Stimulated activated CD8-positive, alpha-beta memory T cell treated with anti-CD3 and anti-CD28 coated beads, Interleukin-12 subunit alpha, Interleukin-12 subunit beta, amount 100 ng/mL, for 4 hours (primary cell): Measurements from ENCODE around the gene MUC5AC.
"Not testable (repeated sequence)": the region's sequence is repeated elsewhere in the genome, so short reads cannot be mapped to it uniquely, and the experiment has no call there.

Experiments
- DNase-seq: peaks from one replicate; pipeline ENCODE4 v3.0.0-alpha.2; 2020; ENCODE audit warnings: low read depth

MUC5AC gene

DNA sequence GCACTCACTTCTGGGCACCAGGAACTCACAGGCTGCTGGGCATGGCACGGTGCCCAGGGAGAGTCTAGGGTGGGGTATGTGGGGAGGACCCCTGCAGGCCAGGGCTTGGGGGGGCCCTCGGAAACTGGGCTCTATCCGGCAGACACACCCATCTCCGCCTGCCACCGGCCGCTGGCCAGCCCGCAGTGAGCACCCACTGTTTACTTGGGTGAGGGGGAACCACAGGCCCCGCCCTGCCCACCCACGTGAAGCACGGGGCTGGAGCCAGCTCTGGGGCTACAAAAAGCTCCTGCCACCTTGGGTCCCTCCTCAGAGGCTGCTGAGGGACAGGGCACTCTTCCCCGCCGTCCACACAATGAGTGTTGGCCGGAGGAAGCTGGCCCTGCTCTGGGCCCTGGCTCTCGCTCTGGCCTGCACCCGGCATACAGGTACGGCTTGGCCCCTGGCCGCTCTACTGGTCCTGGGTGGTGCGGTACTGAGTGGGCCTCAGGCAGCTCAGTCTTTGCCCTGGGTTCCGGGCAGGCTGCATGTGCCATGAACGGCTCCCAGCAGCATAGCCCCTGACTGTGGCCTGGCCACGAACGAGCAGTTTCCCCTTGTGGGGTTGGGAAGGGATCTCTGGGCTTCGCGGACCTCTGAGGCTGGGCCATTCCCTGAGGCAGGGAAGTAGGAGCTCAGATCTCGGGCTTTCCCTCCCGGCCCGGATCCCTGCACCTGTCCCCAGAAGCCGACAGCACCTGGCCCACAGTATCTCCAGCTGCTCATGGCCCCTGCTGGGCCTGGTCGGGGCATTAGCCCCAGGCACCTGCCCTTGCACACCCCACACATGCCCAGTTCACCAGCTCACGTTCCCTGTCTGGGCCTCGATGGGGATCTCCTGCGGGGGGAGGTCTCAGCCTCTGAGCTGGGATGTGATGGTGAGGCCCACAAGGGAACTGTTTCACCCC, at the start of gene MUC5AC:
TSS of gene MUC5AC (plus strand) at position 309 of the 947 bp plus-strand sequence. CDS start at position 356, 47 bp downstream.
- DNase-seq = no peak

DNA sequence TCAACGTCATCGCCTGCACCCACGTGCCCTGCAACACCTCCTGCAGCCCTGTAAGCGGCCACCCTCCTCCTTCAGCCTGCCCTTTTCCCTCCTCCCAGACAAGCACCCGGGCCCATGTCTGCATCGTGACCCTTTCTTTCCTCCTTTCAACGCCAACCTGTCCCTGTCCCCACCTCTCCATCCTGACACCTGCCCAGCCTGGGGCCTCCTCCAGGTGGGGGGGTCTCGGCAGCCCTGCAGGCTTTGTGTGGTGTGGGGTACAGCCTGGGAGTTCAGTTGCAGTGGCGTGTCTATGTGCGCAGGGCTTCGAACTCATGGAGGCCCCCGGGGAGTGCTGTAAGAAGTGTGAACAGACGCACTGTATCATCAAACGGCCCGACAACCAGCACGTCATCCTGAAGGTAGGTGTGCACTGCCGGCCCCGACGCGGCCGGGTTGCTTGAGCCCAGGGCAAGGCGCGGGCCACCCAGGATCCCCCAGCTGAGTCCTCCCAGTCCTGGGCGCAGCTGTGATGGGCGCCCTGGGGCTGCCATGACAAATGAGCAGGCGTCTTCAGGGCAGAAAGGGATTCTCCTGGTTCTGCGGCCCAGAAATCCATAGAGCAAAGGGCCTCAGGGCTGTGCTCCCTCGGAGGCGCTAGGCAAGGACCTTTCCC, 49.4 kb upstream of the MUC5AC start:
- DNase-seq = no peak

- no peak for DNase-seq
Measured at GRCh38 chr11:1109101-1109917, 48.4 kb upstream of the MUC5AC start.

DNA sequence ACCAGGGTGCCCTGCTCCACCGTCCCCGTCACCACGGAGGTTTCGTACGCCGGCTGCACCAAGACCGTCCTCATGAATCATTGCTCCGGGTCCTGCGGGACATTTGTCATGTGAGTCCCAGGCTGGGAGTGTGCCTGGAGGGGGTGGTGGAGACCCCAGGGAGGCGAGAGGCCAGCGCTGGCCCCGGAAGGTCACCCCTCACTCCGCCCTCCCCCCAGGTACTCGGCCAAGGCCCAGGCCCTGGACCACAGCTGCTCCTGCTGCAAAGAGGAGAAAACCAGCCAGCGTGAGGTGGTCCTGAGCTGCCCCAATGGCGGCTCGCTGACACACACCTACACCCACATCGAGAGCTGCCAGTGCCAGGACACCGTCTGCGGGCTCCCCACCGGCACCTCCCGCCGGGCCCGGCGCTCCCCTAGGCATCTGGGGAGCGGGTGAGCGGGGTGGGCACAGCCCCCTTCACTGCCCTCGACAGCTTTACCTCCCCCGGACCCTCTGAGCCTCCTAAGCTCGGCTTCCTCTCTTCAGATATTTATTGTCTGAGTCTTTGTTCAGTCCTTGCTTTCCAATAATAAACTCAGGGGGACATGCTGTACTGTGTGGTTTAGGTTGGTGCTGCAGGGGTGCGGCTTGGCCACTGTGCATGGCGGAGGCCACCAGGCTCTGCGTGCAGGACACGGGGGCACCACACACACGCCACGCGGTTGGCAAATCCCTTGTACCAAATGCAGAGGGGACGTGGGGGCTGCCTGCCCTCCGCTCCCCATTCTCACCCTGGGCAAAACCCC, 47.6 kb upstream of the MUC5AC start:
- DNase-seq = no peak

GRCh38 chr11:1111545-1112212, 46.1 kb upstream of the MUC5AC start:
- DNase-seq = no peak

DNA sequence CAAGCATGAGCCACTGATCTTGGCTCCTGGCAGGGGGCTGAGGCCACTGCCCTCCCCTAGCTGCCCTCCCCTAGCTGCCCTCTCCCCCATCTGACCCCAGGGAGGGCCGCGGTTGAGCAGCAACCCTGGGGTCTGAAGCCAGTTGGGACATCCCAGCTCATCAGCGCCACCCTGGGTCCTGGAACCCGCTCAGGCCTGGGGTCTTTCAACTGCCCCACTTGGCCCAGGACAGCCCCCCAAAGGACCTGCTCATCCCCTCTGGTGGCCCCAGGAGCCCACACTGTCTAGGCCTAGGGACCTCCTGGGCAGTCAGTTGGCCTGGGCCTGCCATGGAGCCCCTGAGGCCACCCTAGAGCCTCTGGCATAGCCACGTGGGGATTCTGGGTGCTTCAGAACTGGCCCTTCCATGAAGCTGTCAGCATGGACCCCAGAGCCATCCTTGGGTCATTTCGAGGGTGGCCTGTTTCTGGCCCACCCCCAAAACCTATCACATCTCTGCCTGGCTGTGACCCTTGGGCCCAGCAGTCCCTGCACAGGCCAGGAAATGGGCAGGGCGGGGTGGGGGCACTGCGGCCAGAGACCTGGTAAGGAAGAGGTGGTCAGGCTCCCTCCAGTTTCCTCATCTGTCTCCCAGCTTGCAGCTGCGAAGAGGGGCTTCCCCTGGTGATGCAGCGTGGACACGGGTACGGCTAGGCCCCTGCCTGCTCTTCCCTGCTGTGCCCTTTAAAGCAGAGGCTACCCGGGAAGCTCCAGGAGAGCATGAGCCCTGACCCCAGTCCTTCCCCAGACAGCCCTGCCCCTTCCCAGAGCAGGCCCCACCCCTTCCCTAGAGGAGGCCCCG, 45.2 kb upstream of the MUC5AC start:
- no peak for DNase-seq

DNA sequence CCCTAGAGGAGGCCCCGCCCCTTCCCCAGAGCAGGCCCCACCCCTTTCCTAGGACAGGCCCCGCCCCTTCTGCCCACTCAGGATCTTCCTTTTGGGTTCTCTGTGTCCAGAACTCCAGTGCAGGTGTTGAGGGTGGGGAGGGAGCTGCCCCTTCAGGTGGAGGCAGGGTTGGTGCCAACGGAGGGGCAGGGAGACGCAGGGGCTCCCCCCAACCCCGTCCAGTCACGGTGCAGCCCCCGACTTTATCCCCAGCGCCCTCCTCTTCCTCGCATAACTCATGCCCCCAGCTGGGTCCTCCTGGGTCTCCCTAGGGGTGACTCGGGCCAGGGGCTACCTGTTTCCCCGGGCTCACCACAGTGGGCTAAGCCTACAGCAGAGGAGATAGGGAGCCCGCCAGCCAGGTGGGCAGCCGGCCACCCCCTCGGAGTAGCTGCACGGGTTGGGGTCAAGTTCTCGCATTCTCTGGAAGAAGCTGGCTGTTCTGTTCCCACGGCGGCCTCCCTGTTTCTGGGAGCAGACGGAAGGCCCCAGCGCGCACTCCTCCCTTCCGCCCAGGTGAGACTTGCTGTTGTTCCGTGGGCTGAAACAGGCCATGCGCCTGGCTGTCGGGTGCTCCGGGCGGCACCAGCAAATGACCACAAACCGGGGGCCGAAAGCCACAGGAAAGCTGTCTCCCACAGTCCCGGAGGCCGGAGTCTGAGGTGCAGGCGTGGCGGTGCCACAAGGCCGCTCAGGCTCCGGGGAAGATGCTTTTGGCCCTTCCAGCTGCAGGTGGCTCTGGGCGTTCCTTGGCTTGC, 44.1 kb upstream of the MUC5AC start:
- no peak for DNase-seq

DNA sequence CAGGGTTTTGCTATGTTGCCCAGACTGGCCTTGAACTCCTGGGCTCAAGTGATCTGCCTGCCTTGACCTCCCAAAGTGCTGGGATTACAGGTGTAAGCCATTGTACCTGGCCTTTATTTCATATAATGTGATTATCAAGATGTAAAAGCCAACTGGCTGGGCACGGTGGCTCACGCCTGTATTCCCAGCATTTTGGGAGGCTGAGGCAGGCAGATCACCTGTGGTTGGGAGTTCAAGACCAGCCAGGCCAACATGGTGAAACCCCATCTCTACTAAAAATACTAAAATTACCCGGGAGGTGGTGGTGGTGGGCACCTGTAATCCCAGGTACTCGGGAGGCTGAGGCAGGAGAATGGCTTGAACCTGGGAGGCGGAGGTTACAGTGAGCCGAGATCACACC, 42.5 kb upstream of the MUC5AC start:
- DNase-seq = not testable (repeated sequence)

DNA sequence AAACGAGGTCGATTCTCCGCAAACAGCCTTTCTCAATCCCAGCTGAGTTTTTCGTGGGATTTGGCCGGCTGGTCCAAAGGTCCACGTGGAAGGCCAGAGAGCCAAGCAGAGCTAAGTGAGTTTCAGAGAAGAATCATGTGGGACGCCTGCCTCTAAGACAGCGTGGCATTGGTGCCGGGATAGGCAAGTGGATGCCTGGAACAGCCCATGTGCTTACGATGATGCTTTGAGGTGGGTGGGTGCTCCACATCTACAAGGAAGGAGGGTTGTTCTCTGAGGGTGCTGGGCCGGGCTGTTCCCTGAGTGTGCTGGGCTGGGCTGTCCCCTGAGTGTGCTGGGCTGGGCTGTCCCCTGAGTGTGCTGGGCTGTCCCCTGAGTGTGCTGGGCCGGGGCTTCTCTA, 41.6 kb upstream of the MUC5AC start:
- DNase-seq = no peak

- no peak for DNase-seq
Measured at GRCh38 chr11:1116666-1117390, 40.9 kb upstream of the MUC5AC start.

DNA sequence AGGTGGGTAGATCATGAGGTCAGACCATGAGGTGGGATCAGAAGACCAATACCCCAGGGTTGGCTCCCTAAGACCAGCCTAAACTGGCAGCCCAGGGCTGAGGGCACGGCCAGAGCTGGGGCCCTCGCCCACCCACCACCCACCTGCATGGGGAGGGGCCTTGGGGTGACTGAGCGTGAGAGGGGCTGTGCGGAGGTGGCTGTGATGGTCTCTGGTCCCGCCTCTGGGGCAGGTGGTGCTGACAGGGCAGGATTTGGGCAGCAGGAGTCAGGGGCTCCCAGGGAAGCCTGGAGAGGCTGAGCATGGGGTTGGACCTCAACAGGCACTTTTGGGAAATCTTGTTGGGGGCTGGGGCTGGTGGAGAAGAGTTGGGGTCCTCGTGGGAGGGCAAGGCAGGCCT, 39.8 kb upstream of the MUC5AC start:
- no peak for DNase-seq

GRCh38 chr11:1118755-1119603, 38.8 kb upstream of the MUC5AC start:
- DNase-seq = no peak

DNA sequence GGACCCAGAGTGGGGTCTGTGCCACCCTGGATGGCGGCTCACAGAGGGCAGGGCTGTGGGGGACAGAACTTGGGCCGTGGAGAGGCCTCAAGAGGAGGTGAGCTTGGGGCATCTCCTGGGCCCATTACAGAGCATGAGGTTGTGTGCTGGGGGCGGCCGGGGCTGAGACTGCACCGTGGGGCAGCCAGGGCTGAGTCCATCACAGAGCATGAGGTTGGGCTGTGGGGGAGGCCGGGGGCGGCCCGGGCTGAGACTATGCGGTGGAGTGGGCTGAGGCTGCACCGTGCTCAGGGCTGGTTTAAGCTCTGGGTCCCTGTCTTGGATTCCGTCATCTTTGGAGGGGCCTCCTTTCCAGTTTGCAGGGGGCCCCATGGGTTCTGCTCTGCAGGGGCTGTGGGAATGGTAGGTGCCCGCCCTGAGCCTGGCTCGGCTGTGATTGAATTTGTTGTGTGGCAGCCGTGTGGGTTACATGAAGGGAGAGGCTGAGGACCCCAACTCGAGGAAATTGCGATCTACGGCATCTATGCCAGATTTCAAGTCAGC, 38.1 kb upstream of the MUC5AC start:
- no peak for DNase-seq

- DNase-seq = no peak
Measured at GRCh38 chr11:1120532-1121330, 37.0 kb upstream of the MUC5AC start.

DNA sequence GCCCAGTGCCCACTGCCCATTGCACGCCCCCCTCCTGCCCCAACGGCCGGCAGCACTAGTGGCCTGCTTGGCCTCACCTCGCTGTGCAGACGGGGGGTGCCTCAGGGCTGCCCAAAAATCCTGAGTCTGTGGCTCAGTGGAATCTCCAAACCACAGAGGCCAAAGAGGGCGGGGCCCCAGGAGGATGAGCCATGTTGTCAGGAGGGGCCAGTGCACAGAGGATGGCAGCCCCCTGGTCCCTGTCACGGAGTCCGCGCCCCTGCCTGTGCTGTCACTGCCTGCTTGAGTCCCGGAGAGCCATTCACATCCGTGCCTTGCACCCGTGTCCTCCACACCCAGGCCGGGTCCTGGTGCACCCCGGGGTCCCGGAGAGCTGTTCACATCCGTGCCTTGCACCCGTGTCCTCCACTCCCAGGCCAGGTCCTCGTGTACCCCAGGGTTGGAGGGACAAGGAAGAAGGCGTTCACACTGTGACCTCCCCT, 36.4 kb upstream of the MUC5AC start:
- no peak for DNase-seq
